Nephron progenitor cell (in vitro differentiated cells): ENCODE results near the gene KRT15.

ENCODE experiments used
- DNase-seq: peaks from one replicate; pipeline ENCODE4 v3.0.0; 2021
- H3K27ac Mint-ChIP-seq: 2 replicates; pipeline ENCODE4 v1.8.0; 2021; ENCODE audit warnings: mild to moderate bottlenecking, moderate library complexity, mixed read lengths
- H3K27me3 Mint-ChIP-seq: 2 replicates; pipeline ENCODE4 v1.8.0; 2021; ENCODE audit warnings: mild to moderate bottlenecking, low read depth, mixed read lengths; ENCODE audit not compliant: poor library complexity
- H3K36me3 Mint-ChIP-seq: 2 replicates; pipeline ENCODE4 v1.8.0; 2021; ENCODE audit warnings: low read depth, mixed read lengths
- H3K4me1 Mint-ChIP-seq: 2 replicates; pipeline ENCODE4 v1.8.0; 2021; ENCODE audit warnings: mixed read lengths
- H3K4me3 Mint-ChIP-seq: 2 replicates; pipeline ENCODE4 v1.8.0; 2021; ENCODE audit warnings: mild to moderate bottlenecking, moderate library complexity, mixed read lengths
- H3K9me3 Mint-ChIP-seq: 2 replicates; pipeline ENCODE4 v1.8.0; 2021; ENCODE audit warnings: mild to moderate bottlenecking, moderate library complexity, mixed read lengths
- TF ChIP-seq, protein P1 (sequence below): fragments of 200-600 bp; sonication (generic); IDR thresholded peaks from 2 replicates; pipeline ENCODE4 v1.5.0; 2021; ENCODE audit warnings: antibody characterized with exemption

Gene KRT15

DNA sequence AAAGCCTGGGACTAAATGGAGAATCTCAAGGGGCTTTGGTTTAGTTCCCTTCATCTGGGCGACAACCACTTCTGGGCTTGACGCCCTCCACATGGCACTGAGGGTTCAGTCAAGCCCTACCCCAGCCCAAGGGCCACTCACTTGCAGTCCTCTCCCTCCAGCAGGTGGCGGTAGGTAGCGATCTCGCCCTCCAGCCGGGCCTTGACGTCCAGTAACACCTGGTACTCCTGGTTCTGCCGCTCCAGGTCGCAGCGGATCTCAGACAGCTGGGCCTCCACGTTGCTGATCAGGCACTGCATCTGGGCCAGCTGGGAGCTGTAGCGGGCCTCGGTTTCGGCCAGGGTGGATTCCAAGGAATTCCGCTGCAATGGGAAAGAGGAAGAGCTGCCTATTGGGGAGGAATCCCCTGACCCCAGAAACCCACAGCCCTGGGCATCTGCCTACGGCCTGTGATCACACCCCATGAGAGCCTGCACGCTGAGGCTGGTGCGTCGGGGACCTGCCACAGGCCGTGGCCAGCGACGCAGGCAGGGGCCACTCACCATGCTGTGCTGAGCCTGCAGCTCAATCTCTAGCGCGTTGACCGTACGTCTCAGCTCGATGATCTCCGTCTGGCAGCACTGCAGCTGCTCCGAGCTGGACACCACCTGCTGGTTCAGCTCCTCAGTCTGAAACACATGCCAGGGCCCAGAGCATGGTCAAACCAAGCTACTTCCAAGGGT, 31.7 kb downstream of the KRT15 start:
- Mint-ChIP-seq H3K4me1 (peaks cover 10% of the 10 kb centered on the region), H3K4me3 (no peak overlapping the region), H3K27ac (no peak overlapping the region), H3K9me3 (no peaks in the 10 kb centered on the region), H3K36me3 (no peaks in the 10 kb centered on the region), H3K27me3 (peaks cover 12% of the 10 kb centered on the region)
- TF ChIP-seq, protein P1, sequence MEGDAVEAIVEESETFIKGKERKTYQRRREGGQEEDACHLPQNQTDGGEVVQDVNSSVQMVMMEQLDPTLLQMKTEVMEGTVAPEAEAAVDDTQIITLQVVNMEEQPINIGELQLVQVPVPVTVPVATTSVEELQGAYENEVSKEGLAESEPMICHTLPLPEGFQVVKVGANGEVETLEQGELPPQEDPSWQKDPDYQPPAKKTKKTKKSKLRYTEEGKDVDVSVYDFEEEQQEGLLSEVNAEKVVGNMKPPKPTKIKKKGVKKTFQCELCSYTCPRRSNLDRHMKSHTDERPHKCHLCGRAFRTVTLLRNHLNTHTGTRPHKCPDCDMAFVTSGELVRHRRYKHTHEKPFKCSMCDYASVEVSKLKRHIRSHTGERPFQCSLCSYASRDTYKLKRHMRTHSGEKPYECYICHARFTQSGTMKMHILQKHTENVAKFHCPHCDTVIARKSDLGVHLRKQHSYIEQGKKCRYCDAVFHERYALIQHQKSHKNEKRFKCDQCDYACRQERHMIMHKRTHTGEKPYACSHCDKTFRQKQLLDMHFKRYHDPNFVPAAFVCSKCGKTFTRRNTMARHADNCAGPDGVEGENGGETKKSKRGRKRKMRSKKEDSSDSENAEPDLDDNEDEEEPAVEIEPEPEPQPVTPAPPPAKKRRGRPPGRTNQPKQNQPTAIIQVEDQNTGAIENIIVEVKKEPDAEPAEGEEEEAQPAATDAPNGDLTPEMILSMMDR = peak; percentile 28
- peak; percentile 52 for DNase-seq

GRCh38 chr17:41486316-41486715, 32.4 kb downstream of the KRT15 start:
- Mint-ChIP-seq H3K27ac (no peak overlapping the region), H3K36me3 (no peaks in the 10 kb centered on the region), H3K27me3 (peaks cover 12% of the 10 kb centered on the region), H3K4me1 (peaks cover 10% of the 10 kb centered on the region), H3K9me3 (no peaks in the 10 kb centered on the region), H3K4me3 (no peak overlapping the region)
- DNase-seq = no peak
- TF ChIP-seq, protein P1 = no peak

- peak overlapping the region; percentile 86 for H3K27ac Mint-ChIP-seq
- H3K4me1 Mint-ChIP-seq = peaks cover 4% of the 10 kb centered on the region
- H3K27me3 Mint-ChIP-seq = peaks cover 11% of the 10 kb centered on the region
- no peaks in the 10 kb centered on the region for H3K36me3 Mint-ChIP-seq
- no peaks in the 10 kb centered on the region for H3K9me3 Mint-ChIP-seq
- no peak overlapping the region for H3K4me3 Mint-ChIP-seq
- TF ChIP-seq, protein P1 = no peak
- no peak for DNase-seq
Observed at GRCh38 chr17:41484920-41485904, 33.5 kb downstream of the KRT15 start.

DNA sequence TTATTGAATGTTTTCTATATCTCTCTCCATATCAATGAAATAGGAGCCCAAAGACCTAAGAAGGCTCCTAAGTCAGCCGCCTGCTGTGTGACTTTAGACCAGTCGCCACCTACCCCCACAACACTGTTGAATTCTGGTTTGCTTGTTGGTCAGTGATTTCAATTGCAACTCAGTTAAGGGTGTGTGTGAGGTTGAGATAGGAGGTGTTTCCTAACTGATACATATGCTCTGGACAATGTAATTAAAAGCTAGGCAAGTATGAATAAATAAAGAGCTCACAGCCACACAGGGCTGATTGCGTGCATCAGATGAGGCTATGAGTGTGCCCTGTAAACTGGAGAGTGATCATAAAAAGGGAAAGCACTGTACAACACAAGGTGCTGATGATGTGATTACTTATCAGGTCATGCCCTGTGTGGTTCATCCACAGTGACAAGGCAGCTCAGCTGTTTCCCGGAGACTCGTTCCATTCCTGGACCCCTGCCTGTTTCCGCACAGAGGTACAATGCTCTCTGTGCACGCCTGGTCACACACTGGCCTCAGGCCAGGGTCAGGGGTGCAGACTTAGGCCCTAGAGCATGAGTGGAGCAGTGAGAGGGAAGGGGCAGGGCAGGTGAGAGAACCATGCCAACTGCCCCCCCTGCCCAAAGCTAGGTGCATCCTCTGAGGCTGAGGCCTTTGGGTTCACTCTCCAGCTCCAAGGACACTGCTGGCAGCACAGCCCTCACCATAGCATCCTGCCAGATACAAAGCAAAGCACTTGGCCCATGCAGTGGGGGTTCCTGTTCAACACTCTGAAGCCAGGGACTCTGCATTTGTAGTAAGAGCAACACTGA, 34.5 kb downstream of the KRT15 start:
- Mint-ChIP-seq H3K4me3 (no peak overlapping the region), H3K27ac (no peak overlapping the region), H3K36me3 (no peaks in the 10 kb centered on the region), H3K27me3 (peaks cover 14% of the 10 kb centered on the region), H3K4me1 (no peaks in the 10 kb centered on the region), H3K9me3 (no peaks in the 10 kb centered on the region)
- no peak for DNase-seq
- TF ChIP-seq, protein P1 = no peak

- TF ChIP-seq, protein P1 = no peak
- no peaks in the 10 kb centered on the region for H3K9me3 Mint-ChIP-seq
- peaks cover 17% of the 10 kb centered on the region for H3K27me3 Mint-ChIP-seq
- no peak for DNase-seq
- H3K4me3 Mint-ChIP-seq = no peak overlapping the region
- H3K27ac Mint-ChIP-seq = no peak overlapping the region
- no peaks in the 10 kb centered on the region for H3K36me3 Mint-ChIP-seq
- H3K4me1 Mint-ChIP-seq = no peaks in the 10 kb centered on the region
Observed at GRCh38 chr17:41483531-41483930, 35.2 kb downstream of the KRT15 start.
